Activated naive CD8-positive, alpha-beta T cell treated with anti-CD3 and anti-CD28 coated beads for 36 hours (primary cell): ENCODE results near the gene NUMA1. TPM values are rescaled to one million over a fixed set of nuclear protein-coding genes. Genes with fewer than 3 reads are reported as not detected.

Source experiments
- DNase-seq: peaks from one replicate; pipeline ENCODE4 v3.0.0; 2021
- H3K27ac Mint-ChIP-seq: one replicate; pipeline ENCODE4 v1.8.0; 2022; ENCODE audit warnings: mild to moderate bottlenecking, moderate library complexity, mixed read lengths
- H3K27me3 Mint-ChIP-seq: one replicate; pipeline ENCODE4 v1.8.0; 2022; ENCODE audit warnings: mild to moderate bottlenecking, mixed read lengths
- H3K36me3 Mint-ChIP-seq: one replicate; pipeline ENCODE4 v1.8.0; 2021; ENCODE audit warnings: mild to moderate bottlenecking, mixed read lengths
- H3K4me1 Mint-ChIP-seq: one replicate; pipeline ENCODE4 v1.8.0; 2021; ENCODE audit warnings: mixed read lengths
- H3K4me3 Mint-ChIP-seq: one replicate; pipeline ENCODE4 v1.8.0; 2022; ENCODE audit warnings: mild to moderate bottlenecking, moderate library complexity, mixed read lengths
- H3K9me3 Mint-ChIP-seq: one replicate; pipeline ENCODE4 v1.8.0; 2022; ENCODE audit warnings: mixed read lengths
- total RNA-seq, 2 experiments: library from RNA; stranded (reverse); gene quantifications; one replicate each; pipeline ENCODE4 v1.2.3, GENCODE V29; 2021

NUMA1 gene
- total RNA-seq, 2 experiments from 2014 or later, result 120 to 121 TPM

GRCh38 chr11:72084965-72085364 lies 4.6 kb upstream of the NUMA1 start:
- no peak for DNase-seq
- Mint-ChIP-seq H3K4me3 (no peak overlapping the region), H3K27me3 (no peaks in the 10 kb centered on the region), H3K9me3 (no peaks in the 10 kb centered on the region), H3K36me3 (no peaks in the 10 kb centered on the region), H3K27ac (no peak overlapping the region), H3K4me1 (peaks cover 19% of the 10 kb centered on the region)

- no peaks in the 10 kb centered on the region for H3K27me3 Mint-ChIP-seq
- H3K27ac Mint-ChIP-seq, result no peak overlapping the region
- DNase-seq, result no peak
- H3K4me3 Mint-ChIP-seq, result no peak overlapping the region
- no peaks in the 10 kb centered on the region for H3K36me3 Mint-ChIP-seq
- no peaks in the 10 kb centered on the region for H3K9me3 Mint-ChIP-seq
- H3K4me1 Mint-ChIP-seq, result peaks cover 22% of the 10 kb centered on the region
These were observed 3.7 kb upstream of the NUMA1 start for GRCh38 chr11:72084076-72084475.

GRCh38 chr11:72083414-72083813 lies 3.1 kb upstream of the NUMA1 start:
- Mint-ChIP-seq H3K27ac (no peak overlapping the region), H3K27me3 (no peaks in the 10 kb centered on the region), H3K4me1 (peaks cover 28% of the 10 kb centered on the region), H3K36me3 (no peaks in the 10 kb centered on the region), H3K9me3 (no peaks in the 10 kb centered on the region), H3K4me3 (no peak overlapping the region)
- no peak for DNase-seq

- Mint-ChIP-seq H3K36me3 (peaks cover 3% of the 10 kb centered on the region), H3K27me3 (no peaks in the 10 kb centered on the region), H3K4me1 (peaks cover 34% of the 10 kb centered on the region)
These were observed 1.6 kb upstream of the NUMA1 start for GRCh38 chr11:72081821-72082453.

GRCh38 chr11:72081184-72081644 lies 872 bp upstream of the NUMA1 start:
- H3K4me1 Mint-ChIP-seq, result peaks cover 36% of the 10 kb centered on the region
- no peaks in the 10 kb centered on the region for H3K27me3 Mint-ChIP-seq
- H3K27ac Mint-ChIP-seq, result peak overlapping the region; percentile 93
- H3K9me3 Mint-ChIP-seq, result no peaks in the 10 kb centered on the region
- peaks cover 3% of the 10 kb centered on the region for H3K36me3 Mint-ChIP-seq
- peak overlapping the region; percentile 89 for H3K4me3 Mint-ChIP-seq
- DNase-seq, result no peak

More at GRCh38 chr11:72081821-72082453, 1.6 kb upstream of the NUMA1 start:
- Mint-ChIP-seq H3K4me3 (peak overlapping the region; percentile 89), H3K9me3 (no peaks in the 10 kb centered on the region), H3K27ac (peak overlapping the region; percentile 93)
- no peak for DNase-seq

- DNase-seq, result no peak
- peak overlapping the region; percentile 89 for H3K4me3 Mint-ChIP-seq
- peaks cover 5% of the 10 kb centered on the region for H3K36me3 Mint-ChIP-seq
- no peaks in the 10 kb centered on the region for H3K9me3 Mint-ChIP-seq
- peaks cover 40% of the 10 kb centered on the region for H3K4me1 Mint-ChIP-seq
- H3K27ac Mint-ChIP-seq, result peak overlapping the region; percentile 93
- H3K27me3 Mint-ChIP-seq, result no peaks in the 10 kb centered on the region
These were observed 470 bp downstream of the NUMA1 start for GRCh38 chr11:72079819-72080325.

GRCh38 chr11:72078477-72078876 lies 1.9 kb downstream of the NUMA1 start:
- no peaks in the 10 kb centered on the region for H3K27me3 Mint-ChIP-seq
- no peak for DNase-seq

GRCh38 chr11:72075756-72076155 lies 4.6 kb downstream of the NUMA1 start:
- Mint-ChIP-seq H3K27me3 (no peaks in the 10 kb centered on the region), H3K4me3 (no peak overlapping the region), H3K9me3 (no peaks in the 10 kb centered on the region), H3K4me1 (peaks cover 35% of the 10 kb centered on the region), H3K27ac (no peak overlapping the region), H3K36me3 (peaks cover 7% of the 10 kb centered on the region)
- DNase-seq, result no peak

More at GRCh38 chr11:72078477-72078876, 1.9 kb downstream of the NUMA1 start:
- Mint-ChIP-seq H3K4me3 (peak overlapping the region; percentile 89), H3K4me1 (peaks cover 40% of the 10 kb centered on the region), H3K9me3 (no peaks in the 10 kb centered on the region), H3K36me3 (peaks cover 7% of the 10 kb centered on the region), H3K27ac (no peak overlapping the region)

- H3K4me3 Mint-ChIP-seq, result no peak overlapping the region
- H3K27me3 Mint-ChIP-seq, result no peaks in the 10 kb centered on the region
- peaks cover 11% of the 10 kb centered on the region for H3K36me3 Mint-ChIP-seq
- no peak overlapping the region for H3K27ac Mint-ChIP-seq
- H3K9me3 Mint-ChIP-seq, result no peaks in the 10 kb centered on the region
- no peak for DNase-seq
- peaks cover 37% of the 10 kb centered on the region for H3K4me1 Mint-ChIP-seq
These were observed 5.2 kb downstream of the NUMA1 start for GRCh38 chr11:72075109-72075508.

- Mint-ChIP-seq H3K4me3 (no peak overlapping the region), H3K9me3 (no peaks in the 10 kb centered on the region), H3K27ac (no peak overlapping the region), H3K4me1 (peaks cover 38% of the 10 kb centered on the region), H3K27me3 (no peaks in the 10 kb centered on the region), H3K36me3 (peaks cover 17% of the 10 kb centered on the region)
- DNase-seq, result no peak
These were observed 8.0 kb downstream of the NUMA1 start for GRCh38 chr11:72072348-72072747.

GRCh38 chr11:72070491-72070890 lies 9.9 kb downstream of the NUMA1 start:
- H3K4me1 Mint-ChIP-seq, result peaks cover 29% of the 10 kb centered on the region
- no peaks in the 10 kb centered on the region for H3K27me3 Mint-ChIP-seq
- H3K4me3 Mint-ChIP-seq, result no peak overlapping the region
- H3K27ac Mint-ChIP-seq, result no peak overlapping the region
- peaks cover 15% of the 10 kb centered on the region for H3K36me3 Mint-ChIP-seq
- H3K9me3 Mint-ChIP-seq, result no peaks in the 10 kb centered on the region
- no peak for DNase-seq

- Mint-ChIP-seq H3K27ac (no peak overlapping the region), H3K27me3 (no peaks in the 10 kb centered on the region), H3K4me3 (no peak overlapping the region), H3K36me3 (peaks cover 14% of the 10 kb centered on the region), H3K9me3 (no peaks in the 10 kb centered on the region), H3K4me1 (peaks cover 29% of the 10 kb centered on the region)
- DNase-seq, result no peak
These were observed 10.5 kb downstream of the NUMA1 start for GRCh38 chr11:72069787-72070251.

GRCh38 chr11:72069200-72069599 lies 11.1 kb downstream of the NUMA1 start:
- Mint-ChIP-seq H3K27ac (no peak overlapping the region), H3K9me3 (no peaks in the 10 kb centered on the region), H3K4me1 (peaks cover 29% of the 10 kb centered on the region), H3K36me3 (peaks cover 14% of the 10 kb centered on the region), H3K4me3 (no peak overlapping the region), H3K27me3 (no peaks in the 10 kb centered on the region)
- DNase-seq, result no peak

GRCh38 chr11:72067676-72068075 lies 12.7 kb downstream of the NUMA1 start:
- Mint-ChIP-seq H3K27ac (no peak overlapping the region), H3K9me3 (no peaks in the 10 kb centered on the region), H3K36me3 (peaks cover 12% of the 10 kb centered on the region), H3K27me3 (no peaks in the 10 kb centered on the region), H3K4me1 (peaks cover 25% of the 10 kb centered on the region), H3K4me3 (no peak overlapping the region)
- DNase-seq, result no peak

GRCh38 chr11:72067266-72067665 lies 13.1 kb downstream of the NUMA1 start:
- Mint-ChIP-seq H3K27me3 (no peaks in the 10 kb centered on the region), H3K4me3 (no peak overlapping the region), H3K9me3 (no peaks in the 10 kb centered on the region), H3K36me3 (peaks cover 12% of the 10 kb centered on the region), H3K27ac (no peak overlapping the region), H3K4me1 (peaks cover 22% of the 10 kb centered on the region)
- no peak for DNase-seq

GRCh38 chr11:72066855-72067254 lies 13.5 kb downstream of the NUMA1 start:
- no peak overlapping the region for H3K27ac Mint-ChIP-seq
- no peaks in the 10 kb centered on the region for H3K27me3 Mint-ChIP-seq
- no peak for DNase-seq
- H3K9me3 Mint-ChIP-seq, result no peaks in the 10 kb centered on the region
- H3K36me3 Mint-ChIP-seq, result peaks cover 13% of the 10 kb centered on the region
- peaks cover 17% of the 10 kb centered on the region for H3K4me1 Mint-ChIP-seq
- no peak overlapping the region for H3K4me3 Mint-ChIP-seq
